Chondrocyte (in vitro differentiated cells): ENCODE data around the gene SP8. TPM values are rescaled to one million over a fixed set of nuclear protein-coding genes. Genes with fewer than 3 reads are reported as not detected.

ENCODE experiments used
- DNase-seq: peaks from one replicate; pipeline ENCODE4 v3.0.0; 2021; ENCODE audit warnings: mixed read lengths, low spot score
- H3K27ac Mint-ChIP-seq: one replicate; pipeline ENCODE4 v1.8.0; 2021; ENCODE audit warnings: mild to moderate bottlenecking, moderate library complexity, mixed read lengths; ENCODE audit not compliant: unreplicated experiment
- H3K27me3 Mint-ChIP-seq: 2 replicates; pipeline ENCODE4 v1.8.0; 2021; ENCODE audit warnings: low read depth, mixed read lengths
- H3K36me3 Mint-ChIP-seq: 2 replicates; pipeline ENCODE4 v1.8.0; 2021; ENCODE audit warnings: low read depth, mixed read lengths
- H3K4me1 Mint-ChIP-seq: 2 replicates; pipeline ENCODE4 v1.8.0; 2021; ENCODE audit warnings: low read depth, mild to moderate bottlenecking, mixed read lengths
- H3K4me3 Mint-ChIP-seq: one replicate; pipeline ENCODE4 v1.8.0; 2021; ENCODE audit warnings: mild to moderate bottlenecking, moderate library complexity, mixed read lengths; ENCODE audit not compliant: unreplicated experiment
- H3K9me3 Mint-ChIP-seq: 2 replicates; pipeline ENCODE4 v1.8.0; 2021; ENCODE audit warnings: low read depth, mixed read lengths
- CTCF ChIP-seq: fragments of 200-600 bp; sonication (generic); IDR thresholded peaks from 2 replicates; pipeline ENCODE4 v1.5.0; 2021; ENCODE audit warnings: antibody characterized with exemption, mild to moderate bottlenecking, moderate library complexity
- total RNA-seq: library from RNA; stranded (reverse); gene quantifications from 3 replicates; pipeline ENCODE4 v1.2.1, GENCODE V29; 2021

Gene SP8
- total RNA-seq, 1 donor from 2014 or later = not detected

GRCh38 chr7:20794676-20795075, 8.0 kb upstream of the SP8 start:
- peaks cover 7% of the 10 kb centered on the region for H3K9me3 Mint-ChIP-seq
- H3K4me3 Mint-ChIP-seq = no peak overlapping the region
- H3K27ac Mint-ChIP-seq = no peak overlapping the region
- peaks cover 13% of the 10 kb centered on the region for H3K4me1 Mint-ChIP-seq
- no peak for TF ChIP-seq CTCF
- H3K27me3 Mint-ChIP-seq = peaks cover 78% of the 10 kb centered on the region
- no peak for DNase-seq
- peaks cover 3% of the 10 kb centered on the region for H3K36me3 Mint-ChIP-seq

GRCh38 chr7:20793694-20794394, 7.2 kb upstream of the SP8 start:
- H3K4me3 Mint-ChIP-seq = no peak overlapping the region
- H3K27ac Mint-ChIP-seq = no peak overlapping the region
- DNase-seq = no peak
- H3K36me3 Mint-ChIP-seq = peaks cover 3% of the 10 kb centered on the region
- H3K27me3 Mint-ChIP-seq = peaks cover 74% of the 10 kb centered on the region
- H3K4me1 Mint-ChIP-seq = peaks cover 9% of the 10 kb centered on the region
- TF ChIP-seq CTCF = no peak
- H3K9me3 Mint-ChIP-seq = peaks cover 7% of the 10 kb centered on the region

GRCh38 chr7:20793248-20793647, 6.6 kb upstream of the SP8 start:
- DNase-seq = no peak
- Mint-ChIP-seq H3K36me3 (peaks cover 3% of the 10 kb centered on the region), H3K27me3 (peaks cover 77% of the 10 kb centered on the region), H3K27ac (no peak overlapping the region), H3K4me3 (no peak overlapping the region), H3K9me3 (peaks cover 7% of the 10 kb centered on the region), H3K4me1 (peaks cover 7% of the 10 kb centered on the region)
- no peak for TF ChIP-seq CTCF

GRCh38 chr7:20791538-20792434, 5.1 kb upstream of the SP8 start:
- peaks cover 7% of the 10 kb centered on the region for H3K9me3 Mint-ChIP-seq
- H3K36me3 Mint-ChIP-seq = peaks cover 3% of the 10 kb centered on the region
- H3K27me3 Mint-ChIP-seq = peaks cover 81% of the 10 kb centered on the region
- H3K27ac Mint-ChIP-seq = no peak overlapping the region
- no peak for TF ChIP-seq CTCF
- H3K4me3 Mint-ChIP-seq = no peak overlapping the region
- DNase-seq = no peak
- H3K4me1 Mint-ChIP-seq = peaks cover 6% of the 10 kb centered on the region

- Mint-ChIP-seq H3K4me3 (no peak overlapping the region), H3K4me1 (peaks cover 18% of the 10 kb centered on the region), H3K27me3 (peaks cover 81% of the 10 kb centered on the region), H3K27ac (no peak overlapping the region), H3K9me3 (peaks cover 7% of the 10 kb centered on the region), H3K36me3 (peaks cover 3% of the 10 kb centered on the region)
- no peak for TF ChIP-seq CTCF
- no peak for DNase-seq
Observed at GRCh38 chr7:20790375-20790774, 3.7 kb upstream of the SP8 start.
